ENCODE measurements around the gene CCDC78. TPM values are rescaled to one million over a fixed set of nuclear protein-coding genes. Genes with fewer than 3 reads are reported as not detected.

The CCDC78 gene
- total and polyA plus RNA-seq, 2 experiments from 2014 or later = 10.5 to 12.6 TPM

DNA sequence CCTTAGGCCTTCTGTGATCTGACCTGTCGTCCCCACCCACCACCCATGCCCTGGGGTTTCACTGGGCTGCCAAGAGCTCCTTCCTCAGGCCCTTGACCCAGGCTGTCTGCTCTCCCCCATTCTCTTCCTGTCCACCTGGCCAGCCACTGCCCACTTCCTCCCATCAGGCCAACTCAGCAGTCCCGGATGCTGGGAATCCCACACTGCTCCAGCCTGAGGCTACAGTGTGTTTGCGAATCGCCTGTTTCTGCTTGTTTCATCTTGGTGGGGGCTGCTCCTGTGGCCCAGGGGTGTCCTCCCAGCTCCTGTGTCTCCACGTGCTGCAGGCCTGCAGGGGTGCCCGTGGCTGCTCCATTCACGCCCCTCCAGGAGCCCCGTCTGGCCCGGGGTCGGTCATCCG is 12.2 kb downstream of the CCDC78 start (continued):
- TF ChIP-seq, protein P1, sequence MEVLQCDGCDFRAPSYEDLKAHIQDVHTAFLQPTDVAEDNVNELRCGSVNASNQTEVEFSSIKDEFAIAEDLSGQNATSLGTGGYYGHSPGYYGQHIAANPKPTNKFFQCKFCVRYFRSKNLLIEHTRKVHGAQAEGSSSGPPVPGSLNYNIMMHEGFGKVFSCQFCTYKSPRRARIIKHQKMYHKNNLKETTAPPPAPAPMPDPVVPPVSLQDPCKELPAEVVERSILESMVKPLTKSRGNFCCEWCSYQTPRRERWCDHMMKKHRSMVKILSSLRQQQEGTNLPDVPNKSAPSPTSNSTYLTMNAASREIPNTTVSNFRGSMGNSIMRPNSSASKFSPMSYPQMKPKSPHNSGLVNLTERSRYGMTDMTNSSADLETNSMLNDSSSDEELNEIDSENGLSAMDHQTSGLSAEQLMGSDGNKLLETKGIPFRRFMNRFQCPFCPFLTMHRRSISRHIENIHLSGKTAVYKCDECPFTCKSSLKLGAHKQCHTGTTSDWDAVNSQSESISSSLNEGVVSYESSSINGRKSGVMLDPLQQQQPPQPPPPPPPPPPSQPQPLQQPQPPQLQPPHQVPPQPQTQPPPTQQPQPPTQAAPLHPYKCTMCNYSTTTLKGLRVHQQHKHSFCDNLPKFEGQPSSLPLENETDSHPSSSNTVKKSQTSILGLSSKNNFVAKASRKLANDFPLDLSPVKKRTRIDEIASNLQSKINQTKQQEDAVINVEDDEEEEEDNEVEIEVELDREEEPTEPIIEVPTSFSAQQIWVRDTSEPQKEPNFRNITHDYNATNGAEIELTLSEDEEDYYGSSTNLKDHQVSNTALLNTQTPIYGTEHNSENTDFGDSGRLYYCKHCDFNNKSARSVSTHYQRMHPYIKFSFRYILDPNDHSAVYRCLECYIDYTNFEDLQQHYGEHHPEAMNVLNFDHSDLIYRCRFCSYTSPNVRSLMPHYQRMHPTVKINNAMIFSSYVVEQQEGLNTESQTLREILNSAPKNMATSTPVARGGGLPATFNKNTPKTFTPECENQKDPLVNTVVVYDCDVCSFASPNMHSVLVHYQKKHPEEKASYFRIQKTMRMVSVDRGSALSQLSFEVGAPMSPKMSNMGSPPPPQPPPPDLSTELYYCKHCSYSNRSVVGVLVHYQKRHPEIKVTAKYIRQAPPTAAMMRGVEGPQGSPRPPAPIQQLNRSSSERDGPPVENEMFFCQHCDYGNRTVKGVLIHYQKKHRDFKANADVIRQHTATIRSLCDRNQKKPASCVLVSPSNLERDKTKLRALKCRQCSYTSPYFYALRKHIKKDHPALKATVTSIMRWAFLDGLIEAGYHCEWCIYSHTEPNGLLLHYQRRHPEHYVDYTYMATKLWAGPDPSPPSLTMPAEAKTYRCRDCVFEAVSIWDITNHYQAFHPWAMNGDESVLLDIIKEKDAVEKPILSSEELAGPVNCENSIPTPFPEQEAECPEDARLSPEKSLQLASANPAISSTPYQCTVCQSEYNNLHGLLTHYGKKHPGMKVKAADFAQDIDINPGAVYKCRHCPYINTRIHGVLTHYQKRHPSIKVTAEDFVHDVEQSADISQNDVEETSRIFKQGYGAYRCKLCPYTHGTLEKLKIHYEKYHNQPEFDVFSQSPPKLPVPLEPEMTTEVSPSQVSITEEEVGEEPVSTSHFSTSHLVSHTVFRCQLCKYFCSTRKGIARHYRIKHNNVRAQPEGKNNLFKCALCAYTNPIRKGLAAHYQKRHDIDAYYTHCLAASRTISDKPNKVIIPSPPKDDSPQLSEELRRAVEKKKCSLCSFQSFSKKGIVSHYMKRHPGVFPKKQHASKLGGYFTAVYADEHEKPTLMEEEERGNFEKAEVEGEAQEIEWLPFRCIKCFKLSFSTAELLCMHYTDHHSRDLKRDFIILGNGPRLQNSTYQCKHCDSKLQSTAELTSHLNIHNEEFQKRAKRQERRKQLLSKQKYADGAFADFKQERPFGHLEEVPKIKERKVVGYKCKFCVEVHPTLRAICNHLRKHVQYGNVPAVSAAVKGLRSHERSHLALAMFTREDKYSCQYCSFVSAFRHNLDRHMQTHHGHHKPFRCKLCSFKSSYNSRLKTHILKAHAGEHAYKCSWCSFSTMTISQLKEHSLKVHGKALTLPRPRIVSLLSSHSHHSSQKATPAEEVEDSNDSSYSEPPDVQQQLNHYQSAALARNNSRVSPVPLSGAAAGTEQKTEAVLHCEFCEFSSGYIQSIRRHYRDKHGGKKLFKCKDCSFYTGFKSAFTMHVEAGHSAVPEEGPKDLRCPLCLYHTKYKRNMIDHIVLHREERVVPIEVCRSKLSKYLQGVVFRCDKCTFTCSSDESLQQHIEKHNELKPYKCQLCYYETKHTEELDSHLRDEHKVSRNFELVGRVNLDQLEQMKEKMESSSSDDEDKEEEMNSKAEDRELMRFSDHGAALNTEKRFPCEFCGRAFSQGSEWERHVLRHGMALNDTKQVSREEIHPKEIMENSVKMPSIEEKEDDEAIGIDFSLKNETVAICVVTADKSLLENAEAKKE (CRISPR knock-in tag; IDR thresholded peaks at IDR 0.05) = no peak
- TF ChIP-seq, protein P2, sequence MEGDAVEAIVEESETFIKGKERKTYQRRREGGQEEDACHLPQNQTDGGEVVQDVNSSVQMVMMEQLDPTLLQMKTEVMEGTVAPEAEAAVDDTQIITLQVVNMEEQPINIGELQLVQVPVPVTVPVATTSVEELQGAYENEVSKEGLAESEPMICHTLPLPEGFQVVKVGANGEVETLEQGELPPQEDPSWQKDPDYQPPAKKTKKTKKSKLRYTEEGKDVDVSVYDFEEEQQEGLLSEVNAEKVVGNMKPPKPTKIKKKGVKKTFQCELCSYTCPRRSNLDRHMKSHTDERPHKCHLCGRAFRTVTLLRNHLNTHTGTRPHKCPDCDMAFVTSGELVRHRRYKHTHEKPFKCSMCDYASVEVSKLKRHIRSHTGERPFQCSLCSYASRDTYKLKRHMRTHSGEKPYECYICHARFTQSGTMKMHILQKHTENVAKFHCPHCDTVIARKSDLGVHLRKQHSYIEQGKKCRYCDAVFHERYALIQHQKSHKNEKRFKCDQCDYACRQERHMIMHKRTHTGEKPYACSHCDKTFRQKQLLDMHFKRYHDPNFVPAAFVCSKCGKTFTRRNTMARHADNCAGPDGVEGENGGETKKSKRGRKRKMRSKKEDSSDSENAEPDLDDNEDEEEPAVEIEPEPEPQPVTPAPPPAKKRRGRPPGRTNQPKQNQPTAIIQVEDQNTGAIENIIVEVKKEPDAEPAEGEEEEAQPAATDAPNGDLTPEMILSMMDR (conservative IDR thresholded peaks at IDR 0.05; ENCODE audit: low read depth in 2 of 2) = no peak
- TF ChIP-seq, protein P3, sequence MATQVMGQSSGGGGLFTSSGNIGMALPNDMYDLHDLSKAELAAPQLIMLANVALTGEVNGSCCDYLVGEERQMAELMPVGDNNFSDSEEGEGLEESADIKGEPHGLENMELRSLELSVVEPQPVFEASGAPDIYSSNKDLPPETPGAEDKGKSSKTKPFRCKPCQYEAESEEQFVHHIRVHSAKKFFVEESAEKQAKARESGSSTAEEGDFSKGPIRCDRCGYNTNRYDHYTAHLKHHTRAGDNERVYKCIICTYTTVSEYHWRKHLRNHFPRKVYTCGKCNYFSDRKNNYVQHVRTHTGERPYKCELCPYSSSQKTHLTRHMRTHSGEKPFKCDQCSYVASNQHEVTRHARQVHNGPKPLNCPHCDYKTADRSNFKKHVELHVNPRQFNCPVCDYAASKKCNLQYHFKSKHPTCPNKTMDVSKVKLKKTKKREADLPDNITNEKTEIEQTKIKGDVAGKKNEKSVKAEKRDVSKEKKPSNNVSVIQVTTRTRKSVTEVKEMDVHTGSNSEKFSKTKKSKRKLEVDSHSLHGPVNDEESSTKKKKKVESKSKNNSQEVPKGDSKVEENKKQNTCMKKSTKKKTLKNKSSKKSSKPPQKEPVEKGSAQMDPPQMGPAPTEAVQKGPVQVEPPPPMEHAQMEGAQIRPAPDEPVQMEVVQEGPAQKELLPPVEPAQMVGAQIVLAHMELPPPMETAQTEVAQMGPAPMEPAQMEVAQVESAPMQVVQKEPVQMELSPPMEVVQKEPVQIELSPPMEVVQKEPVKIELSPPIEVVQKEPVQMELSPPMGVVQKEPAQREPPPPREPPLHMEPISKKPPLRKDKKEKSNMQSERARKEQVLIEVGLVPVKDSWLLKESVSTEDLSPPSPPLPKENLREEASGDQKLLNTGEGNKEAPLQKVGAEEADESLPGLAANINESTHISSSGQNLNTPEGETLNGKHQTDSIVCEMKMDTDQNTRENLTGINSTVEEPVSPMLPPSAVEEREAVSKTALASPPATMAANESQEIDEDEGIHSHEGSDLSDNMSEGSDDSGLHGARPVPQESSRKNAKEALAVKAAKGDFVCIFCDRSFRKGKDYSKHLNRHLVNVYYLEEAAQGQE (IDR thresholded peaks at IDR 0.05; ENCODE audit: unreplicated experiment) = no peak

All from GM23338 (cell line).